Large intestine (tissue), 3 donors: ENCODE measurements around the gene SHC1. TPM values are rescaled to one million over a fixed set of nuclear protein-coding genes. Genes with fewer than 3 reads are reported as not detected.

Experiments
- DNase-seq, 2 donors: peaks; one replicate each; pipeline versions ENCODE4 v3.0.0 to v3.0.0-alpha.2; 2013
- H3K27ac ChIP-seq: one replicate; pipeline ENCODE4 v1.5.1; 2013; ENCODE audit warnings: low read length
- H3K27me3 ChIP-seq: 2 replicates; pipeline ENCODE4 v1.6.1; 2013; ENCODE audit warnings: low read length; ENCODE audit not compliant: control insufficient read depth, insufficient read depth
- H3K36me3 ChIP-seq: 2 replicates; pipeline ENCODE4 v1.6.1; 2013; ENCODE audit warnings: low read length; ENCODE audit not compliant: control insufficient read depth, insufficient read depth
- H3K4me1 ChIP-seq: one replicate; pipeline ENCODE4 v1.6.1; 2013; ENCODE audit warnings: low read length; ENCODE audit not compliant: control insufficient read depth, insufficient read depth
- H3K4me3 ChIP-seq: one replicate; pipeline ENCODE4 v1.5.1; 2013; ENCODE audit warnings: low read length
- H3K9me3 ChIP-seq: one replicate; pipeline ENCODE4 v1.6.1; 2013; ENCODE audit warnings: mild to moderate bottlenecking, low read depth, low read length, moderate library complexity; ENCODE audit not compliant: control insufficient read depth
- WGBS: methylation state at CpG from one replicate; pipeline ENCODE4 v1.1.5; 2013; ENCODE audit warnings: low lambda C conversion rate; ENCODE audit not compliant: insufficient coverage; 5-methylcytosine and 5-hydroxymethylcytosine counted together
- polyA plus RNA-seq: library from polyadenylated mRNA; unstranded; fragments of 120-200 nt; gene quantifications from one replicate; pipeline ENCODE4 v1.2.1, GENCODE V29; 2013

Gene SHC1
- polyA plus RNA-seq, 1 donor = 76.4 TPM

DNA sequence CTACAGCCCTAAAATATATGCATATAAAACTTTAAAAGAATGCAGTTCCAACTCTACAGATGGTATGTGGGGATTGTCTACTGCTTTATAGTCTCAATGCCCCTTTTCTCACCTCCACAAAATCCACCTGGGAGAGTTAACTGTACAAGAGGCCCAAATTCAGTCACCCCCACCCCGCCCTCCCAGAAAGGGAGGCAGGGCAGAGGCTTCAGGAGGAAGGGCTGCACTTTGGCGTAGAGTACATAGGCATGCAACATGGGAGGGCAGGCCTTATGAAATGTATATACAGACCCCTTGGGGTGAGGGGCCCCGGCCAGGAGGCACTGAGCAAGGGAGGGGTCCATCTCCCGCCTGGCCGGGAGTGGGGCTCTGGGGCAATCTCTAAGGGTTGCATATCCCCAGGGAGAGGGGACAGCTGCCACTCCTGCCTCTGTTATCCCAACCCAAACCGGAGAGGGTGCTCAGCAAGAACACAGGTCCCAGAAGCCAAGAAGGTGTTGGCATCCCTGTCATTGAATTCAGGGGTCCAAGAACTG is 7.7 kb downstream of the SHC1 start:
- DNase-seq = no peak
- WGBS = no CpG with 5 or more reads among the region's 6 CpGs
- Histone ChIP-seq H3K4me1 (peaks cover 16% of the 10 kb centered on the region), H3K4me3 (peak overlapping the region; percentile 77), H3K27ac (peak overlapping the region; percentile 96), H3K36me3 (peaks cover 67% of the 10 kb centered on the region), H3K9me3 (peaks cover 2% of the 10 kb centered on the region), H3K27me3 (no peaks in the 10 kb centered on the region)

DNA sequence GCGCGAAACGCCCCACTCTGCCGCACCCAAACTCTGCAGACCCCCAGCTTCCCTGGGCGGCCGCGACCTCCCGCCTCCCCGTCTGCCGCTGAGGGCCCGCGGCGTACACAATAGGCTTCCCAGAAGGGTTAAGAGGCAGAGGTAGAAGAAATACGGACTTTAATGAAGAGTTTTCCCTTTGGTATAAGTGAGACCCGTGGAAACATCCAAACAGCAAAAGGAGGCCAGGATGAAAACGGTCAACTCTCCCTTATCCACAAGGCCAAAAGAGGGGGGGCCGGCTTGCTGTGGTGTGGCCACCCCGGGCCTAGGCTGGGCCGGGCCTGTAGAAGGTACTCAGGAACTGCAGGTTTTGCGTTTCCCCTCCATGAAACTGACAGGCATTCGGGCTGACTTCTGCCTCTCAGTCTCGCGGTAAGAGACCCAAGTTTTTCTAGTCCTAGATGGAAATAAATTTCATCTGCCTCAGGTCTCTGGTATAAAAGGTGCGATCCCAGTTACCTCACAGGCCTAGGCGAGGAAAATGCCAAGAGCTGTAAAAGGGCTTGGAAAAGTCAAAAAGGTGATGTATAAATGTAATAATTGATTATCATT is 8.3 kb downstream of the SHC1 start:
- H3K27ac ChIP-seq = peak overlapping the region; percentile 96
- no peak for DNase-seq
- no peaks in the 10 kb centered on the region for H3K27me3 ChIP-seq
- peak overlapping the region; percentile 77 for H3K4me3 ChIP-seq
- WGBS = 7% methylated on average over 3 of the region's 25 CpGs
- H3K9me3 ChIP-seq = peaks cover 2% of the 10 kb centered on the region
- peaks cover 61% of the 10 kb centered on the region for H3K36me3 ChIP-seq
- H3K4me1 ChIP-seq = peaks cover 18% of the 10 kb centered on the region

DNA sequence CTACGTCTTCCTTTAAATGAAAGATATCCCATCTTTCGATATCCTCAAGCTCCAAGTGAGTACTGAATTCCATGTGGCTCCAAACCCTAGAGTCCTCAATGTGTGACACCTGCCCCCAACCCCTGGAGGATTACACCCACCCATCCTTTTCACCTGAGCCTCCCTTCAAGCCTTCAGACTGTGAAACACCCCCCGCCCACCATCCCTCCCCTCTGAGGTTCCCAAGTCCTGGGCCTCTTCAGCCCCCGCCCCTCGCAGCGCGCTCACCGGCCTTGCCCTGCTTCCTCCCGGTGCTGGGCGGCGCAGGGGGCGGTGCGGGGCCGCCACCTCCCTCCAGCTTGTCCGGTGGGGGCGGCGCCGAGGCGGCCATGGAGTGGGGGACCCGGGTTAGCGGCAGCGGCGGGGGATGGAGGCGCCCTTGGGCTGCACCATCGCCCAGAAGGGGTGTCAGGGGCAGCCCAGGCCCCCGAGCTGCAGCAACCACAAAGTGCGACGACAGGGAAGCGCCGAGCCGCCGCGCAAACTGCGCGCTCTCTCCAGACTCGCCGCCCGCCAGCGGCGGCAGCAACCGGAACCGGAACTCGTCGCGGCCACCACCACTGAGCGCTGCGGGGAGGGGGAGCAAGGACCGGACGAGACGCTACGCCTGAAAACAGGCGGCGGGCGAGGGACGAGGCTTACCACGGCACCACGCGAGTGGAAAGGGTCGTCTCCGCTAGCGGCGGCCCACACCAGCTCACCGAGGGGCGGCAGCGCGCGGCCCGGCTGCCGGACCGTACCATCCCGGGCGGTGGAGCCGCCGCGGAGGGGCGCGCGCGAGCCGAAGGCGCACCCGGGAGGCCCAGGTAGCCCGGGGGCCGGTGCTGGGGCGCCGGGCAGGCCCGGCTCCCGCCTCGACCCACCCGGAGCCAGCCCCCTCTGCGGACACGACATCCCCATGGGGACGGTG is 9.1 kb downstream of the SHC1 start, which contains the start of gene PYGO2:
TSS of gene PYGO2 (minus strand) at position 576 of the 949 bp plus-strand sequence. CDS start at position 370, 206 bp downstream.
- peaks cover 25% of the 10 kb centered on the region for H3K4me1 ChIP-seq
- no CpG with 5 or more reads among the region's 93 CpGs for WGBS
- peaks cover 54% of the 10 kb centered on the region for H3K36me3 ChIP-seq

DNA sequence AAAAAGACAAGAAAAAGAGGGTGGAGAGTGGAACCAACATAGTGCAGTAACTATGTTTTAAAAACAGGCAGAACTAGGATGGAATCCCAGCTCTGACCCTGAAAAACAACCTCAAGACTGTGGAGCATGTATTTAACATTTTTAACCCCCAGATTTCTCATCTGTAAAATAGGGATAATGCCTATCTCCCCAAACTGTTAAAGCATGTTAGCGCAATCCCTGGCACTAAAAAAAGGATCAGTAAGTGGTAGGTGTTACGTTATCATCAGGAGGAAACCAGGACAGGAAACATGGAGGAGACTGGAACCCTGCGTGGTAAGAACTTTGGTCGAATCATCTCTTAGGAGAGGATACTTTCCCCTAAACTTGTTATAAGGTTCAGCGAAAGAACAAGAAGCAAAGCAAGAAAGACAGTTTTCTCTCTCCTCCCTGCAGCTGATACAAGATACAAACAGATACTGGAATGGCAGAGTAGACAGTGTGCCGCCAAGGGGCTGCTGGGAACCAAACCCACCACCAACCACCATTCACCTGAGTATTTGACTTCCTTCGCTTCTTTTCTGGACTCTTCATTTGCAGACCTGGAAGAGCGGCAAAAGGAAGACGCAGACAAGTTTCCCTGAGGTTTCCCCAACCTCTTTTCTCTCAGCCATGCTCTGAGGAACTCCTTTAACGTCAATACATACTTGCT is 10.0 kb downstream of the SHC1 start:
- Histone ChIP-seq H3K4me1 (peaks cover 29% of the 10 kb centered on the region), H3K36me3 (peaks cover 45% of the 10 kb centered on the region), H3K4me3 (peak overlapping the region; percentile 77), H3K9me3 (peaks cover 2% of the 10 kb centered on the region), H3K27ac (peak overlapping the region; percentile 96), H3K27me3 (no peaks in the 10 kb centered on the region)
- DNase-seq = no peak
- 20% methylated on average over 3 of the region's 10 CpGs for WGBS

More for the DNA sequence above, 9.1 kb downstream of the SHC1 start, which contains the start of gene PYGO2:
- peak within 1 kb of the TSS; percentile 77 for H3K4me3 ChIP-seq
- no peaks in the 10 kb centered on the region for H3K27me3 ChIP-seq
- peaks cover 2% of the 10 kb centered on the region for H3K9me3 ChIP-seq
- peak; percentile 74 to 94 for DNase-seq
- H3K27ac ChIP-seq = peak within 1 kb of the TSS; percentile 96

- Histone ChIP-seq H3K27ac (no peak overlapping the region), H3K9me3 (peaks cover 2% of the 10 kb centered on the region), H3K4me1 (peaks cover 40% of the 10 kb centered on the region), H3K27me3 (no peaks in the 10 kb centered on the region), H3K36me3 (peaks cover 34% of the 10 kb centered on the region), H3K4me3 (no peak overlapping the region)
- no peak for DNase-seq
- WGBS = no CpG with 5 or more reads among the region's 7 CpGs
These were observed 11.1 kb downstream of the SHC1 start for GRCh38 chr1:154959426-154959780.

DNA sequence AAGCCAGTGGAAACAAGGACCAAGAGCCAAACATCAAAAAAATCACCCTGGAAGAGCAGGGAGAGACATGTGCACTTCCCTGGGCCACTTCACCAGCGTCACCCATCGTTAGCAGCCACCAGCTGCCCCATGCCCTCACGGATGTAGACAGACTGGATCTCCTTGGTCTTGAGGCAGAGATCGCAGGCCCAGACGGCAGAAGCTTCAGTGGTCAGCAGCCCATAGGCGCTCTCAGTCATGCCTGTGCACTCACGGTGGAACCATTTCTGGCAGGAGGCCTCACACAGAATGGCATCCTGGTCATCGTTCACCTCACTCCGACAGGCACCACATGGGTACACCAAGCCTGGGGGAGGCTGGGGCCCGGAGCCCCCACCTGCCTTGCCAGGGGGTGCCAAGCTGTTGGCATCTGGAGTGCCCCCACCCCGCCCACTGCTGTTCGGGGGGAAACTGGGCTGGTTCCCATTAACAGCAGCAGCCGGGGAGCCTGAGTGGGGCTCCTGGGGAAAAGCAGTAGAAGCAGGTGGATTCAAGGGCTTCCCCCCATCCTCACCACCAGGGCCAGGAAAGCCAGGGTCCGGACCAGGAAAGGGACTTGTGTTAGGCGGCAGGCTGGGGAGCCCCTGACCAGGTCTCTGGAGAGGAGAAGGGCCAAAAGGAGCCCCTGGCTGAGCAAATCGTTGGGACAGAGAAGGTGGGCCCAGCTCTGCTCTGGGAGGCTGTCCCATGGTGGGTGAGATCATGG is 11.7 kb downstream of the SHC1 start:
- no CpG with 5 or more reads among the region's 16 CpGs for WGBS
- H3K27ac ChIP-seq = no peak overlapping the region
- no peaks in the 10 kb centered on the region for H3K27me3 ChIP-seq
- peaks cover 29% of the 10 kb centered on the region for H3K36me3 ChIP-seq
- no peak overlapping the region for H3K4me3 ChIP-seq
- peaks cover 2% of the 10 kb centered on the region for H3K9me3 ChIP-seq
- H3K4me1 ChIP-seq = peaks cover 46% of the 10 kb centered on the region
- no peak for DNase-seq

- H3K4me3 ChIP-seq = no peak overlapping the region
- no peak overlapping the region for H3K27ac ChIP-seq
- no CpG with 5 or more reads among the region's 2 CpGs for WGBS
- peaks cover 2% of the 10 kb centered on the region for H3K9me3 ChIP-seq
- peaks cover 47% of the 10 kb centered on the region for H3K4me1 ChIP-seq
- DNase-seq = no peak
- no peaks in the 10 kb centered on the region for H3K27me3 ChIP-seq
- peaks cover 20% of the 10 kb centered on the region for H3K36me3 ChIP-seq
These were observed 12.5 kb downstream of the SHC1 start for GRCh38 chr1:154958036-154958435.

DNA sequence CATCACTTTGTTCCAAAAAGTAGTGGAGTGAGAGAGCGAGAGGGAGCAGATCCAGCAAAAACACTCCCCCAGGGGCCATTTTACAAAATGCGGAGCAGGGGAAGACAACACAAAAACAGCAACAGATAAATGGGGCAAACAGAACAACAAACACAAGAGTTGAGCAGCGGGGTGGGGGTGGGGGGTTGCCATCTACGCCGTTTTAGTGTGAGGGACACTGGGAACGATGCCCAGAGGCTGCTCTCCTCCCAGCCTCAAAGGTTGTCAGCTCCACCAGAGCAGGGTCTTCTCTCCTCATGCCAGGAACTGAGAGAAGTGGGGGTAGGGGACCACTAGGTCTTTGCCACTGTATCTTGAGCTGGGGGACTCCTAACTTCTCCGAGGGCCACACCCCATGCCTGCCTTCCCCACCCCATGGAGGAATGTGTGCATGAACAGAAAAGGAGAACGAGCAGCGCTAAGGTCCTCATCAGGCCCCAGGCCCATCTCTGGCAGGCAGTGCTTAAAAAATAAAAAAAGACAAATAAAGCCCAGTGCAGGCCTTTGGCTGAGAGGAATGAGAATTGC is 13.4 kb downstream of the SHC1 start:
- H3K27ac ChIP-seq = no peak overlapping the region
- peaks cover 38% of the 10 kb centered on the region for H3K4me1 ChIP-seq
- H3K36me3 ChIP-seq = peaks cover 18% of the 10 kb centered on the region
- no CpG with 5 or more reads among the region's 9 CpGs for WGBS
- no peaks in the 10 kb centered on the region for H3K27me3 ChIP-seq
- peaks cover under 1% of the 10 kb centered on the region for H3K9me3 ChIP-seq
- no peak for DNase-seq
- no peak overlapping the region for H3K4me3 ChIP-seq

DNA sequence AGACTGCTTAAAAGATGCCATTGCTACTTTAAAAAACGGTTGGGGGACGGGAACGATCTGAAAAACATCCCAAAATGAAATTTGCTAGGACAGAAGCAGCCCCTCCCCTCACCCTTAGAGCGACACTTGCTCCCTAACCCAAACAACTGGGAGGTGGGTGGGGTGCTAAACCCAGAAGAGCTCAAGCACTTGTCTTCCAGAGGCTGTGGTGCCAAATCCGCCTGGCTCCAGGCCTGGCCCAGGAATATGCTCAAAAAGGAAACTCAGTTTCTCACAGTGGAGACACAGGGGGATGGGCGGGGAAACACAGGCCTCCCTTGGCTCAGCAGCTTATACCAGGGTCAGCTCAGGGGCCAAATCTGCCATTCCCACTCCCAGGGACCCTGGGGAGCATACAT is 14.0 kb downstream of the SHC1 start:
- no peak for DNase-seq
- H3K4me1 ChIP-seq = peaks cover 38% of the 10 kb centered on the region
- H3K4me3 ChIP-seq = peak overlapping the region; percentile 56
- H3K36me3 ChIP-seq = peaks cover 22% of the 10 kb centered on the region
- H3K9me3 ChIP-seq = no peaks in the 10 kb centered on the region
- H3K27me3 ChIP-seq = no peaks in the 10 kb centered on the region
- H3K27ac ChIP-seq = no peak overlapping the region
- 0% methylated on average over 2 of the region's 6 CpGs for WGBS
